Prostate gland (tissue), 2 donors: Measurements from ENCODE around the gene ALDH16A1. TPM values are rescaled to one million over a fixed set of nuclear protein-coding genes. Genes with fewer than 3 reads are reported as not detected.

Source experiments
- DNase-seq: peaks from one replicate; pipeline ENCODE4 v3.0.0-alpha.2; 2019; ENCODE audit warnings: low spot score
- H3K27ac ChIP-seq, 2 donors: fragments of 200-600 bp; sonication (generic); 2 replicates each; pipeline ENCODE4 v1.5.1; 2017 to 2019
- H3K27me3 ChIP-seq: fragments of 200-600 bp; sonication (generic); replicated peaks from 2 replicates; pipeline ENCODE4 v1.5.1; 2019; ENCODE audit not compliant: insufficient read depth
- H3K36me3 ChIP-seq, 2 donors: fragments of 200-600 bp; sonication (generic); 1 replicate in 1 of 2; 2 replicates in 1 of 2; pipeline versions ENCODE4 v1.5.1 to v1.8.1; 2017 to 2019
- H3K4me1 ChIP-seq: fragments of 200-600 bp; sonication (generic); replicated peaks from 2 replicates; pipeline ENCODE4 v1.5.1; 2019
- H3K4me3 ChIP-seq, 2 donors: fragments of 200-600 bp; sonication (generic); 2 replicates each; pipeline ENCODE4 v1.5.1; 2017 to 2019
- H3K9me3 ChIP-seq: fragments of 200-600 bp; sonication (generic); 2 replicates; pipeline ENCODE4 v1.5.1; 2017
- CTCF ChIP-seq, 4 experiments: fragments of 200-600 bp in 2 of 4; fragments of 450-650 bp in 2 of 4; sonication (generic) in 2 of 4; IDR thresholded peaks; 1 replicate in 3 of 4; 2 replicates in 1 of 4; pipeline ENCODE4 v1.5.1; 2016 to 2019; ENCODE audit warnings: antibody characterized with exemption in 4 of 4, mild to moderate bottlenecking in 2 of 4, moderate library complexity in 2 of 4
- POLR2A ChIP-seq: fragments of 450-650 bp; IDR thresholded peaks from one replicate; pipeline ENCODE4 v1.6.1; 2016; ENCODE audit warnings: antibody characterized with exemption, mild to moderate bottlenecking
- POLR2AphosphoS5 ChIP-seq: sonication (generic); formaldehyde crosslinking; IDR thresholded peaks from one replicate; pipeline ENCODE4 v1.6.1; 2017; ENCODE audit warnings: antibody characterized with exemption
- WGBS: methylation state at CpG from one replicate; pipeline ENCODE4 v1.1.5; 2018; 5-methylcytosine and 5-hydroxymethylcytosine counted together
- intact Hi-C: fragments of 100-400 bp; cut with DNase I; formaldehyde crosslinking; loops from one replicate; pipeline ENCODE4 v1.14.2; 2022
- total RNA-seq, 2 donors: library from RNA; depleted of rRNA; stranded (reverse); fragments of >200 nt; gene quantifications; one replicate each; pipeline ENCODE4 v1.1.0, GENCODE V29; 2016

The ALDH16A1 gene
- total RNA-seq, 2 donors from 2014 or later = 24.3 to 42.0 TPM

GRCh38 chr19:49490287-49491029, 37.4 kb downstream of the ALDH16A1 start:
- H3K36me3 ChIP-seq = peaks cover 23 to 26% of the 10 kb centered on the region in 2 donors
- intact Hi-C loops = no loop called here
- no peaks in the 10 kb centered on the region for H3K27me3 ChIP-seq
- no peaks in the 10 kb centered on the region for H3K9me3 ChIP-seq
- WGBS = 84% methylated on average over 27 of the region's 27 CpGs
- DNase-seq = no peak
- H3K4me1 ChIP-seq = peaks cover 17% of the 10 kb centered on the region
- H3K27ac ChIP-seq = peak overlapping the region in 1 of 2 donors; percentile 88
- H3K4me3 ChIP-seq = no peak overlapping the region
- TF ChIP-seq POLR2A (no peak), CTCF (IDR thresholded peaks at IDR 0.05) (no peak), POLR2AphosphoS5 (no peak)

GRCh38 chr19:49491030-49491803, 38.2 kb downstream of the ALDH16A1 start:
- no peaks in the 10 kb centered on the region for H3K27me3 ChIP-seq
- H3K4me1 ChIP-seq = peaks cover 17% of the 10 kb centered on the region
- no peaks in the 10 kb centered on the region for H3K9me3 ChIP-seq
- TF ChIP-seq CTCF (IDR thresholded peaks at IDR 0.05) (no peak), POLR2AphosphoS5 (no peak), POLR2A (no peak)
- H3K36me3 ChIP-seq = peaks cover 23 to 26% of the 10 kb centered on the region in 2 donors
- WGBS = 80% methylated on average over 17 of the region's 17 CpGs
- no peak overlapping the region for H3K4me3 ChIP-seq
- intact Hi-C loops = no loop called here
- no peak overlapping the region for H3K27ac ChIP-seq
- no peak for DNase-seq

GRCh38 chr19:49491804-49492572, 39.0 kb downstream of the ALDH16A1 start:
- intact Hi-C loops = no loop called here
- Histone ChIP-seq H3K36me3 (peaks cover 23 to 26% of the 10 kb centered on the region in 2 donors), H3K4me3 (no peak overlapping the region), H3K4me1 (peaks cover 17% of the 10 kb centered on the region), H3K27ac (no peak overlapping the region), H3K27me3 (no peaks in the 10 kb centered on the region), H3K9me3 (no peaks in the 10 kb centered on the region)
- TF ChIP-seq CTCF (IDR thresholded peaks at IDR 0.05) (no peak), POLR2A (no peak), POLR2AphosphoS5 (no peak)
- DNase-seq = no peak
- whole genome bisulfite sequencing = 61% methylated on average over 7 of the region's 7 CpGs

- 59% methylated on average over 12 of the region's 12 CpGs for WGBS
- Histone ChIP-seq H3K4me3 (no peak overlapping the region), H3K27me3 (no peaks in the 10 kb centered on the region), H3K36me3 (peaks cover 26 to 31% of the 10 kb centered on the region in 2 donors), H3K4me1 (peaks cover 17% of the 10 kb centered on the region), H3K27ac (no peak overlapping the region), H3K9me3 (no peaks in the 10 kb centered on the region)
- DNase-seq = no peak
- intact Hi-C loops = no loop called here
- TF ChIP-seq POLR2AphosphoS5 = no peak
- no peak for TF ChIP-seq POLR2A
- no peak for TF ChIP-seq CTCF (IDR thresholded peaks at IDR 0.05)
Observed at GRCh38 chr19:49492573-49493405, 39.8 kb downstream of the ALDH16A1 start.
